ENCODE results near the gene MAML2. TPM values are rescaled to one million over a fixed set of nuclear protein-coding genes. Genes with fewer than 3 reads are reported as not detected.
"Not testable (repeated sequence)": the region's sequence is repeated elsewhere in the genome, so short reads cannot be mapped to it uniquely, and the experiment has no call there.

Gene MAML2
- polyA plus RNA-seq, 12 donors = 4.5 to 17.5 (median 5.7) TPM; not detected in 1

DNA sequence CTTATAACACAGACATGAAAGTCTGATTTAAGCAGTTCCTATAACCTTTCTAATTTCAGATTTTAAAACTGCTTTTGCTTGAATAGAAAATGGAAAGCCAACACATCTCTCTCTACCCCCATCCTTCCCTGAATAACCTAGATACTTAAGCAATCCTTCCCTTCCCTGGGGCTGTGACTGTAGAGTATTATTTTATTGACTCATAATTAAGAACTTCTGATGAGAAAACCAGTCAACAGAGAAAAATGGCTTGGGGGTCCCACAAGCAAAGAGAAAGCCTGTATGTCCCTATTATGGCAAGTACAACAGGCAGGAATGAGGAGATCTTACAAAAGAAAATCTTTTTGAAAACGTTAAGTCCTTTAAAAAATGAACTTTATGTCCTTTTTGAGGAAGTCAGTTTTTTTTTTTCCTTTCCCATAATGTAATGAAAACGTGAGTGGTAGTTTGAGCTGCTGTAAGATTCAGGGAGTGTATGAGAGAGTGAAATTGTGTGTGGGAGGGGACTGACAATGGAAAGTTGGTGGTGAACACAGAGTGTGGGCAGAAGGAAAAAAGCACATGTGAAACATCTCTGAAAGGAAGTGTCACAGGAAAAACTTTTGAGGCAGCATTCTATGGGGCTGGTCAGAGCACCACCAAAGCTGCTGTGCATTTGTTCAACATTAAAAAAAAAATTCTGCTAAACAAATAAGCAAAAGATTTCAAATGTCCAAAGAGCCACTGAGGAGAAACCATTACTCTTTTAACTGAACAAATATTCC is 154.6 kb downstream of the MAML2 start:
- peak; percentile 29 for DNase-seq

DNA sequence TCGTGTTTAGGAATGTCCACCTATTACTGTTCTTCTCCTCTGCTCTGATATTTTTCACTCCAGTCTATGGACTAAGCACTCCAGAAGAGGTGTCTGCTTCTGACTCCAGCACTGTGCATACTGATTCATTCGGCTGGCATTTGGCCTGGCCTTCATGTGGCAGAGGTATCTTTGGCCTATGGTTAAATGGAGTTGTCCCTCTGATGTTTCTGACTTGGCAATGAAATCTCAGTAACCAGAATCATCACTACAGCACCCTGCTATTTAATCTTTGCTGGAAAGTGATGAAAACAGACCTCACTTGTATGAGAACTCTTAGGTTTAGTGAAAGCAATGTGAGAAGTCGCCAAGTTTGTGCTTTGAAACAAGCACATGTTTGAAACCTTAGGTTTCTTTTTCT is 155.2 kb downstream of the MAML2 start:
- DNase-seq = peak; percentile 31

DNA sequence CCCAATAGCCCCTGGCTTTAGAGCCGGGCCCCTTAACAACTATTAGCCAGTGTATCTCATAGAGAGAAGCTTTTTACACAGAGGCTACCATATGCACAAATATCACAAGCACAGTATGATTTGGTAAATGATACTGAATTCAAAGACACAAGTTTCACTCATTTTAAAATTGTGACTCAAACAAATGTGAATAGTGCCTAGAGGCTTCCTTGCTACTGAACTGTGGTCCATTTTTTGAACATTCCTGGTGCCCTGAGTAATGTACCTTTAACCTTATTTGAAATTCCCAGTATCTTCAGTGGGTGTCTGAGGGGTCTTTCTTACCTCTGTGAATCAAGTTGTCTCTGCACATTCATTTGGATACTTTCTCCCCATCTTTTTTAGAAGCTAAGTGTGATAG is 156.2 kb downstream of the MAML2 start:
- DNase-seq = no peak

DNA sequence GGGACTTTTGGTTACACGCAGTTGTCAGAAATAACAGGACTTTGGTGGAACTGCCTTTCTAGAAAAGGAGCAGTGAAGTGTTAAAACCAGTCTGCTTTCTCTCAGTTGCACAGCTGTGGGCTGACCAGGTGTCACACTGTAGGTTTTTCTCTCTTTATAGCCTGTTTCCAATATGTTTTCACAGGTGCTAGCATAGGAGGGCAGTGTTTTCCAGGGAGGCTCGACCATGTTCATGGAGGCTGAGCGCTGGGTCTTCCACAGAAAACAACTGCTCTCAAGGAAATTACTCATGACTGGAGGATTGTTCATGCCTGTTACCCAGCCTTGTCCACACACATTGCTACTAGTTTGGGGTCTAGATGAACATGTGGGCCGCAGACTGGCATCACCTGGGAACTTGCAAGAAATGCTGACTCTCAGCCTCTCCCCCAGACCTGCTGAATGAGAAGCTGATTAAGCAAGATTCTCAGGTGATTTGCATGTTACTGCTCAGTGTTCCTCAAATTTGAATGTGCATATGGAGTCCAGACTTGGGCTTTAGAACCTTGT is 157.7 kb downstream of the MAML2 start:
- no peak for DNase-seq

DNA sequence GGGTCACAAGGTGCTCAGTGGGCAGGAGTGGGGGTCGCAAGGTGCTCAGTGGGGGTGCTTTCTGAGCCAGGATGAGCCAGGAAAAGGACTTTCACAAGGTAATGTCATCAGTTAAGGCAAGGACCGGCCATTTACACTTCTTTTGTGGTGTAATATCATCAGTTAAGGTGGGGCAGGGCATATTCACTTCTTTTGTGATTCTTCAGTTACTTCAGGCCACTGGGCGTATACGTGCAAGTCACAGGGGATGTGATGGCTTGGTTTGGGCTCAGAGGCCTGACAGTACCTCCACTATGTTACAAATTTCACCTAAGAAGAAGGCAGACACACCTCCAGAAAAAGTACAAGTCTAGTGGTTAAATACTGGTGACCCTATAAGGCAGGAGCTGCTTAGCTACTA is 162.1 kb downstream of the MAML2 start:
- DNase-seq = not testable (repeated sequence)

DNA sequence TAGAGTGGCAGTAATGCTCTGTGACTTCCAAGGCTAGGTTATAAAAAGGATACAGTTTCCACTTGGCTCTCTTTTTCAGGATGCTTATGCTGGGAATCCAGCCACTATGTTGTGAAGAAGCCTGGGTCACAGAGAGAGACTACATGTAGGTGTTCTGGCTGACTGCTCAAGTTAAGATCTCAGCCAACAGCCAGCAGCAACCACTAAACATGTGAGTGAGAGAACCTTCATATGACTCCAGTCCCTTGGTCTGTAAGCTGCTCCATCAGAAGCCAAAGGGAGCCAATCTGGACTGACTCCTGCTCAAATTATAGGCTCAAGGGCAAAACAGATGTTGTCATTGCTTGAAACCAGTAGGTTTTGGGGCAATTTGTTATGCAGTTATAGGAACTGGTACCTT is 162.7 kb downstream of the MAML2 start:
- DNase-seq = no peak

DNA sequence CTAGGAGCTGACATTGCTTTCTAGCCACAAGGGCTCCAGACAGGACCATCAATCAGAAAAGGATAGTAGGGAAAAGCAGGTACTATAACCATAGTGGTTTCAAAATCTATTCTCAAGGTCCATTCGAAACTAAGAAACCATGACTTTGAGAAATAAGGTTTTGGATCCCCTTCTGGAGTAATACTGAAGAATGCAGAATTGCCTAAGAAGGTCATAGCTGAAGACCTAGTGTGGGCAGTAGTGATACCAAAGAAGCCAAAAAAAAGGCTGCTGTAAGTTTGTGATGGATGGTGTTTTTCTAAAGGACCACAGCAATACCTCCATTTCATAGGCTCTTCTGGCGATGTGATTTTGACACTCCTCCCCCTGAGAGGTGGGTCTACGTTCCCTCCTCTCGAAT is 163.1 kb downstream of the MAML2 start:
- no peak for DNase-seq

DNA sequence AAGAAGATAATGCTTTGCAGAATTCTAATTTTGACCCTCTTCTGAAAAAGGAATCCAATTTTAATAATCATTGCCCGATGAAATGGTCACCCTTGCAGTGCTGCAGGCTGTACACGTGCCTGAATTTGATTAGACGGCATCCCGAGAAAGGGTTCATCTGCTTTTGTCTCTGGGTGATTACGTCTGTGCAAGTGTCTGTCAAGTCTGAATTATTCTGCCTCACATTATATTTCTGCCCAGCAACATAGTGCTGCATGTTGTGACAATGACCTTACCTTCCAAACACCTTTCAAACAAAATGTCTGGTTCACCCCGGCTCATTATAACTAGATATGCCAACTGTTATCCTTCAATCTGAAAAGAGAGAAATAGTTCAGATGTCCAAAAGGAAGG is 164.1 kb downstream of the MAML2 start:
- DNase-seq = no peak

DNA sequence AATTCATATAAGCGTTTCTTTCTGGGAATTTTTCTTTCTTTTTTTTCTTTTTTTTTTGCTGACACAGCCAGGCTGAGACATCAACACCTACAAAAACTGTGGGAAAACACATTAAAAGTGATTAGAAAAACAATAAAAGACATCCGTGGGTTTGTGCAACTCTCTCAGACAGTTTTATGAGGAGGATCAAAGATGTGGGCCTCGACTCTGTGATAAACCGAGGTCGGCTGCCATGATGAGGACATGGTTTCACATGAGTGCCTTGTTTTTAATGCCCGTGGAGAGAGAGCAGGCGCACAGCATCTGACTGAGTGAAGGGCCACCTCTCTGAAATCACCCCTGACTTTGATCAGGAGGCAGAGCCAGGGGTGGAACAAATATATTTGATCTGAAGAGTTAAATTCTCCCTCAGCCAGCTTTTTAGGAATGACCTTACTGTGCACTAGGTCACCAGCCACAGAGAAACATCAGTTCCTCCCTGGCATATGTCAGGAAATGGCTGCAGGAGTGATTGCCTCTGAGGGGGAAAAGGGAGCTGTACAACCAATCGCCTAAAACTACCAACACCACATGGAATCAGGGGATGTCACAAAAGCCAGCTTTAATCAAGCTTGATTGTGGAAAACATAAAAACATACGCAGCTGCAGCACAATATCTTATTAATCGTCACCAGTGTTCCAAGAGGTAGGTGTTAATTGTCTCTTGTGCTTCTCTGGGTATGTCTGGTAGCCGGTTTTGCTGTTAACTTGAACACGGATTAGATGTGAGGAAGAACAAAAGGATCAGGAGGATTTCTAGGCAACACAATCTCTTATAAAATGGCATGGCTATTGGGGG is 164.7 kb downstream of the MAML2 start:
- DNase-seq = no peak

DNA sequence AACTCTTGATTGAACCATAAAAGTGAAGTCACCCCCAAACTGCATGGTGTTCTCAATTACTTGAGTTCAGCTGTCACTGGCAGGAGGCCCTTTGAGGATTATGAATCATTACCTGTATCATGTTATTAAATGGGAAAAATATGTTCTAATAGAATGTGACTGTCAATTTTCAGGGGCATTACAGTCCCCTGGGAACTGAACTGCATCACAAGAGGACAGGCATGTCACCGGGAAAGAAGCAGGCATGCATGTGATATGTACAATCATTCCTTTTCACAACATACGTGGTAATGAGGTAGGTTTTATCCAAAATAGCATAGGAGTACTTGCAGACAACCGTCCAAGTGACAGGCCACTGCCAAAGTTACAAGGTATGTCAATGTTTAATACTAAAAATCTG is 165.8 kb downstream of the MAML2 start:
- no peak for DNase-seq

DNA sequence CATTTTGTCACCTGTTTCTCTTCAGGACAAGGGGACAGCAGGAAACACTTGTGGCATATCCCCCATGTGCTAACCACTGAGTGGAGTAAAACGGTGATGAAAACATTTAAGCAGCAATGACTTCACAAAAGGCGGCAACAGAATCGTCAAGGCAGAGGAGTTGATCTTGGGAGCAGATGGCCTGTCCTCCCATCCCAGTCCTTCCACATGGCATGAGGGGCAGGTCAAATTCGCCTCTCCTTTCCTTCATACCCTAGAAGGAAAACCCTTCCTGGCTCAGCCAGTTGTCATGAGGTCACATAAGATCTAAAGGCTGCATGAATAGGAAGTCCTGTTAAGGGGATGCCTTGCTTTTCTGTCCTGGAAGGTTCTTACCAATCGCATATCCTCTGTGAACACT is 169.1 kb downstream of the MAML2 start:
- DNase-seq = no peak

DNA sequence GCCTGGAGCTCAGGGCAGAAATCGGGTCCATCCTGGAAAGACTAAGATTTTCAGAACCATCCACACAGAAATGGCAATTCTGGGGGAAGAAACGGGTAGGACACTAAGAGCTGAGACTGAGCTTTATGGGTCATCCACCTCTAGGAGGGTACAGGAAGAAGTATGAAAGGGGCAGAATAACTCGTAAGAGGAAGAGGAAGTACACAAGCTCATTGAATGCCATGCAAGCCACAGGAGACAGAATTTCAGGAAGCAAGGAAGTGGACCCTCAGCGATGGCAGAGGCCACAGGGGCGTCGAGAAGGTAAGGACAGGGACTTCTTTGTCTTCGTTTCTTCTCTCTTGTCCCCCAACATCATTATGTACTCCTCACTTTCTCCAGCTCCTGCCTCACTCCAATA is 169.6 kb downstream of the MAML2 start:
- no peak for DNase-seq

DNA sequence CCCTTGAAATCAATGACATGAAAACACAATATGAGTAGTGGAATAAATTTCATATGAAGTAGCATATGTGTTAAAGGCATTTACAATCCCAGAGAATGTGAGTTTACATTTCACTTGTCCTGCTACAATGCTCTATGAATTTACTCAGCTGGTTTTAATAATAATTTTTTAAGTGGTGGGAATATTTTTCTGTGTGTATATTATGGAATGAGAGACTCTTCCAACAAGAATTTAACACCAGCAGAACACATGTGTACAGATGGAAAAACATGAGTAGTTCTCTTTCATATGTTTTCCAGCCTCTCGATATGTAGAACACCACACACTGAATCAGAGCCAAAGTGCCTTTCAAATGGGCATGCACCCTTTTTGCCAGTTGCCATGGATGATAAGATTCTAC is 170.4 kb downstream of the MAML2 start:
- no peak for DNase-seq

DNA sequence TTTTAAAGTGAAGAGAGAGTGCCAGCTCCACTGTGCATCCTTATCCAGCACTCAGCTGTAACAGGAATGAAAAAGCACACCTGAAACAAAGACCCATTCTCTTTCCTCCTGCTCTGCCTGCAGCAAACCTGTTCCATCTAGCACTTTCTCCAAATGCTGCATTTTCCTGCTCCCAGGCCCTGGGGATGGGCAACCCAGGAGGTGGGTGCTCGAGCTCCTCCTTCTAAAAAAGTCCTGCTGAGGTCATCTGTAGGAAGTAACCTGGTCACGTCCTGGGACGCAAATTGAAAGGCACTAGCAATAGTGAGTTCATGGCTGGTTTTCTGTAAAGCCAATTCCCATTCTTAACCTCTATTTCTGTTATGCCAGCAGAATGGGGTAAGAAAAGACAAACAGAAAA is 173.7 kb downstream of the MAML2 start:
- DNase-seq = no peak

DNA sequence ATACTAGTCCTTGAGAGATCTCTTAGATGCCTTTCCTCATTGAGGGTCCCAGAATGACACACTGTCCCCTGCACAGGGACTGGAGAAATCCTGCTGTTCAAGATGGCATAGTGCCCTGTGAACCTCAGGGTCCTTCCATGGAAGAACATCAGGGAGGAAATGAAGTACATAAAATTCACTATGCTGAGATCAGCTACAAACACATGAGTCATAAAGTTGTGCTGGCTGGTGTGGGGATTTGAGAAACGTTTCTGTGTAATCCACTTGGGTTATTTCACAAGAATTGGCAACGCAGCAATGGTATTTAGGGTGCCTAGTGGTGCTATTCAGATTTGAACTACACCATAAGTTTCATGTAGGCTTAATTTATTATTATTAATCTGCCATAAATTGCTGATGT is 174.4 kb downstream of the MAML2 start:
- DNase-seq = no peak

DNA sequence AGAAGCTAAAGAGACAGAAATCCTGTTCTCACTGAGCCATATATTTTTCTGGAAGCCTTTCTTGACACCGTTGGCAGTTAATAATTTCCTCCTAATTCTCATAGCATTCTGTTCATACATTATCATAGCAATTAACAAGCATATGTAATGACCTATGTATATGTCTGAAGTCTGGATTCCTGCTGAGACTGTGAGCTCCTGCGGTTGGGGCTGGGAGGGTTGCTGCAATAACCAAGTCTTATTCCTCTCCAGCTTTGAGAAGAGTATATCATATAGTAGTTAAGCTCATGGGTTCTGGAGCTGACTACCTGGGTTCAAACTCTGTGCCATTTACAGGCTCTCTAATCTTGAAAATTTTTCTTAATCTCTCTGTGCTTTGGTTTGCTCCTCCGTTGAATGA is 175.2 kb downstream of the MAML2 start:
- DNase-seq = no peak

DNA sequence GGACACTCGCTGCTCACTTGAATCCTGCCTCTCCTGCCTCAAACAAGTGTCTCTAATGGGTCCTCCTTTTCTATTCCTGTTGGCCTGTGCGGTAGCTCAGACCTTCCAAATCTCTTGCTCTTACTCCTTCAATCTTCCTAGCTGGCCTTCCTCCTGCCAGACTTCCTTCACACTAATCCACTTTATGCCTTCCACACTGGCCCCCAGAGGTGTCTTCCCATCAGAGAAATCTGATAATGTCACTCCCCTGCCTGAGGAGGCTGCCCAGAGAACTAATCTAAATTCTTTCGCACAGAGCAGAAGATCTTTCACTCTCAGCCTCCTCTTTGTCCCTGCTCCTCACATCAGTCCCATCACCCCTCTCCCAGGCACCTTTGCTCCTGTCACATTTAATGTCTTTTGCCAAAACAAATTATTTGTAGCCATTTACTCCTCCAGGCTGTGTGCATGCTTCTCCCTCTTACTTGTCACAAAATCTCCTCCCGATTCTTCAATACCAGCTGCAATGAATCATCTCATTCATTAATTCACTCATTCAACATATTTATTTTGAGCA is 175.7 kb downstream of the MAML2 start:
- no peak for DNase-seq

DNA sequence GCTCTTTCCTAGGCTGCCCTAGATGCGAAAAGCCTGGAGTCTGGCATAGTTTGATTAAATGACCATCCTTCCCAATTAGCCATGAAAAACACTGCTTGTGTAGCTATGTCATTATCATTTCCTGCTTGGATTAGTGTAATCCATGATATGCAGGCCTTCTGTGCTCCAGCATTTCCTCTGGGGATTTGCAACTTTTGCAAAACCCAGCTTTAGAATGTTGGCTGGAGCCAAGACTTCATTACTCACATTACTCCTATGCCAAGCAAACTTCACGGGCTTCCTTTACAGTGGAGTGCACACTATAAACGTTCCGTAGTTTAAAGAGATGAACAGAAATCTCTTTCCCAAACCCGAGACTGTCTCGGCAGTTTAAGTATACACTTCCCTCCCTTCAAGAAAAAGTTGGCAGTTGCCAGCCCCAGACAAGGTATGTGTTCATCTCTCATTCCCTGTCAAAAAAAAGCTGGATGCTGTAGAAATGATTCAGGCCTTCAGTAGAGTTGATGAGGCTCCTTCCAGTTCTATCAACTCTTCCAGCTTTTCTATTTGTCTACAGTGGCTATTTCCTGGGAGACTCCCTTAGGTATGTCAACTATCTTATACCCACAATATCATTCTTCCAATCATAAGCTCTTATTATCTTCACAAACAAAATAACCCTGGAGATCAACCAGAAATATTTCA is 180.0 kb downstream of the MAML2 start:
- peak; percentile 70 for DNase-seq

DNA sequence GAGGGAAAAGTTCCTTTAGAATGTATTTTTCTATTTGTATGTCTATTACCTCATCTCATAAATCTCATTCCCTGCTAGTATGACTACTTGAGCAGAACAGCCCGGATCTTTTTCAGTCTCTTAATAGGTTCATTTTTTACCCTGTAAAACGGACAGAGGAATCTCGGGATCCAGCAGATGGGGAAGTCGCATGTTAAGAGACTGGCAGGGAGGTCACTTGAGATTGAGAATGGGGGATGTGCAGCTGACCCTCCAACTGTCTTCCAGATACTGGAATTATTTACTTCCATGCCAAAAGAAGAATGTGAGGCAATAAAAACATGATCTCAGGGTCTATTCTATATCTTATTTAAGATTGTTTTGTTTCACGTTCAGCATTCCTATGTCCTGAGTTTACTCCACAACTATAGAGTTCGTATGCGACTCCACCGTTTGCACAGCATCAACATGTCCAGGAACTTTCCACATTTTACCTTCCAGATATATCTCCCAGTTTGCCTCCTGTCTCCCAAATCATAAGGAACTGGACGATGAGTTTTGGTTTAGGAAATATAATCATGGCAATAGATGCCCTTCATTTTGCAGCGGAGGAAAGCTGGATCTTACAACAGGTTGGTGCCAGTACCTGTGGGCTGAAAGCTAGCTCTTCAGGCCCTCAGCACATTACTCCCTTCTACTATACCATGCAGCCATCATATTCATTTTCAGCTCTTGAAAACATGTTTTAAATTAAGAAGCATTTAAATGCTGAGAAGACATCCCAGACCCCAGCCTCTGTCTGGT is 181.5 kb downstream of the MAML2 start:
- DNase-seq = no peak

DNA sequence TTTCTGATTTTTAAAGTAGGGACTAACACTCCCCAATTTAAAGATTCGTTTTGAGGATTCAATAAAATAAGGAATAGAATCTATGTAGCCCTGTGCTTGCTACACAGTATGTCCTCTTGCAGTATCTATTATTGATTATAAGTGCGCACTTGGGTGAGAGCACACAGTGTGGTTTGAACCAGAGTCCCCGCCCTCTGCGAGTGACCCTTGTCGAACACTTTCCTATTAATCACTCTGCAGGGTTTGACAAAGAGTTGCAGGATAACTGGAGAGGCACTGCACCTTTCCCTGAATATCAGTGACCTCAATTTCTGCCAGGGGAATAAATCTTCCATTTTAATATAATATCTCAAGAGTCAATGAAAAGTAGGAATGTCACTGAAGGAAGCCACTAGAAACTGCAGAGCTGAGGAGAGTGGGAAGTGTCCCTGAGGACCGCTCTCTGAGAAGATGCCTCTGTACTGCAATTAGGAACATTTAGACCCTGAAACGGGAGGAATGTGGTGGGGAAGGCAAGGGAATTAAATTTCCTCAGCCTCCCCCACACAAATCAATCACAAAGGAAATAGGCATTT is 182.2 kb downstream of the MAML2 start:
- DNase-seq = no peak

DNA sequence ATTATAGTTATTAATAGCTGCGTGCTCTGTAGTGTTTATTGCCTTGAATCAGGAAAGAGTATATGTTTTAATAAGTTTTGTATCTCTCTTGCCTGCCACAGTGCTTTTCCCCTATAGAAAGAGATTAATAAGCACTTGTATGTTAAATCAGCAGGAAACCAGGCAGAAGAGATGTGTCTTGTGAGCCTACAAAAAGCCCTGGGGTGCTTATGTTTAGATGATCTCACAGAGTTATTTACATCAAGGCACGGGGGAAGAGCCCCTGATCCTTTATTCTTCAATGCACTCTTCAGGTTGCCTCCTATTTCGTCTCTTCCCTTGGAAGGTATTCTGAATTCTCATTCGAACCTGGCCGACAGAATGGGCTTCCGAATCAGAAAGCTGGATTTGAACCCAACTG is 183.0 kb downstream of the MAML2 start:
- no peak for DNase-seq

All from muscle of arm (tissue), 12 donors.